Cerebellar nuclear complex (tissue), 1 donor: ENCODE data around the gene NOXA1.
"Not testable (repeated sequence)": the region's sequence is repeated elsewhere in the genome, so short reads cannot be mapped to it uniquely, and the experiment has no call there.

ENCODE experiments used
- DNase-seq, 2 experiments: peaks; one replicate each; lab custom pipeline; 2025; lab: John Stamatoyannopoulos, UW

Gene NOXA1

DNA sequence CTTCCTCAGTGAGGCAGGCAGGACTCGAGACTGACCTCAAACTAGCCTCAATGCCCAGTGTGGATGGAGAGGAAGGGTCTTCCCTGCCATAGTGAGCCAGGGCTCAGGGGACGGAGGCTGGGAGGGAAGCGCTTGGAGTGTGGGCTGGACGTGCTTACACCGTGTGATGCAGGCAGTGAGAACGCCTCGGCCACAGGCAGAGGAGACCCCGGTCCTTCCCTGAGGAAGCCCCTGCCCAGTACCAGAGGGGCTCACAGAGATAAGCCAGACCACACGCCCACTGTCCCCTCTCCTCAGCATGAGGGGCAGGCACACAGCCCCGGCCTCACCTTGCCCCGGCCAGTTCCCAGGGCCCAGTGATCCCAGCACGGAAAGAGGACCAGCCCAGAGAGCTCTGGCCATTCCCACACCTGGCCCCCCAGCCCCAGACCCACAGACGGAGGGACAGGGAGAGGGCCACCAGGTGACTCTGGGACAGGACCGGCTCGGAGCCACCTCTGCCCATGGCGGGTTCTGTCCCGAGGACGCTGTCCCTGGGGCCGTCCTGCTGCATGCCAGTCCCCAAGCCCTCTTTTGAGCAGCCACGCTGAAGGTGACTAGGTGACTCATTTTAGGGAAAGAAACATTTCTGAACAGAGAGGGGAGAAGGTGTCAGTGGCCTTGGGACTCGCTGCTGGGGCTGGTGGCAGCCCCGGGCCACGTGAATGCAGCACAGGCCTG, 42.0 kb downstream of the NOXA1 start:
- DNase-seq: no peak

DNA sequence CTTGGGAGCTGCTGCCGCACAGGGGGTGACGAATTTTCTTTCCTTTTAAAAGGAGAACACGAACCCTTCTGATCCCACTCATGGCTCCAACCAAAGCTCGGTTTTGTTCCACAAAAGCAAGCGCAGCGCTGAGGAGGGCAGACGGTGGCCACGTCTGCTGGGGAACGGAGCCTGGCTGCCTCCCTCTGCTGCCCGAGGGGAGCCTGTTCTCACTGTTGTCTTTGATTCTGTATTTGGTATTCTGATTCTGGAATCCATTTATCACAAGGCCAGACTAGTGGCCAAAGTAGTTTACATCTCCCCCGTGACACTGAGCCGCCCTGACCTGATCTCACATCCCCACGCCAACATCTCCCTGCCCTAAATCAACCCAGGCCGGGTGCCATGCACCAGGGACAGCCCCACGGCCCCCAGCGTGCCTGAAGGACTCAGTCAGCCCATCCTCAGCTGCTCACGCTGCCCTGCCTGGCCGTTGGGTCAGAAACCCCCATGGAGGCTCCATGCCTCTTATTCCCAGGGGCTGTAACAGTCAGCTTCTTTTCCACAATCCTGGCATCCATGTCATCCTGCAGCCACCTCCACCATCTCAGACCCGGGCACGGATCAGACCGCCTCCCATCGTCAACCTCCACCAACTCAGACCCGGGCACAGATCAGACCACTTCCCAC, 42.7 kb downstream of the NOXA1 start:
- DNase-seq: no peak

DNA sequence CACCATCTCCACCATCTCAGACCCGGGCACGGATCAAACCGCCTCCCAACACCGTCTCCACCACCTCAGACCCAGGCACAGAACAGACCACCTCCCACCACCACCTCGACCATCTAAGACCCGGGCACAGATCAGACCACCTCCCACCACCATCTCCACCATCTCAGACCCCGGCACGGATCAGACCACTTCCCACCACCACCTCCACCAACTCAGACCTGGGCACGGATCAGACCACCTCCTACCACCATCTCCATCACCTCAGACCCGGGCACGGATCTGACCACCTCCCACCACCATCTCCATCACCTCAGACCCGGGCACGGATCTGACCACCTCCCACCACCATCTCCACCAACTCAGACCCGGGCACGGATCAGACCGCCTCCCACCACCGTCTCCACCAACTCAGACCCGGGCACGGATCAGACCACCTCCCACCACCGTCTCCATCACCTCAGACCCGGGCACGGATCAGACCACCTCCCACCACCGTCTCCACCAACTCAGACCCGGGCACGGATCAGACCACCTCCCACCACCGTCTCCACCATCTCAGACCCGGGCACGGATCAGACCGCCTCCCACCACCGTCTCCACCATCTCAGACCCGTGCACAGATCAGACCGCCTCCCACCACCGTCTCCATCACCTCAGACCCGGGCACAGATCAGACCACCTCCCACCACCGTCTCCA, 43.3 kb downstream of the NOXA1 start:
- DNase-seq: not testable (repeated sequence)

DNA sequence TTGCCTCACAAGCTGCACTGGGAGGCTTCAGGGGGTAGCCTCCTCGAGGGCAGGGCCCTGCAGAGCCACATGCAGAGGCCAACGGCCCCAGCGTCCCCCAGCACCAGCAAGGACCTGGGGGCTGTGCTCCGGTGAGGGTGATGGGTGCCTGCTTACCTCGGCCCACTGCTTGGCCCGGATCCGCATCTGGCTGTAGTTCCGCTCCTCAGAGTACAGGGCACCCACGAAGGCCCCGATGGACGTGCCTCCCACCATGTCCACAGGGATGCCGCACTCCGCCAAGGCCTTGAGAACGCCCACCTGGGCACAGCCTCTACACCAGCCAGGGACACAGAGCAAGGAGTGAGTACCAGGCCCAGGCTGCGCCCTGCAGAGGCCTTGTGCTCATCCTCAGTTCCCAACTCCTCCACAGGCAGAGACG, 44.0 kb downstream of the NOXA1 start:
- no peak for DNase-seq

DNA sequence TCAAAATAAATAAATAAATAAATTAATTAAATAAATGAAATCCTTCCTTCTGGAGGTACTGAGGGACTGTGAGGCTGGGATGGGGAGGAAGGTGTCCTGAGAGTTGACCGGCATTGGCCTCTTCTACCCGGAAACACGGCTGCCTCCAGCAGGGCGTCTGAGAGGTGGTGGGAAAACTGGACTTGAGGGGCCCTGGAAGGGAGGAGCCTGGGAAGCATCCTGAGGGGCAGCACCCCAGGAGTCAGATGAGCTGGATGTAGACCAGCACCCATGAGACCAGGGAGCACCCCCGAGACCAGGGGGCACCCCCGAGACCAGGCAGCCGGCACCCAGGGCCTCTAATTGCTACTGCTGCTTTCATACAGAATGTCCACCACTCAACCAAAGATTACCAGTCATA, 44.7 kb downstream of the NOXA1 start:
- no peak for DNase-seq

DNA sequence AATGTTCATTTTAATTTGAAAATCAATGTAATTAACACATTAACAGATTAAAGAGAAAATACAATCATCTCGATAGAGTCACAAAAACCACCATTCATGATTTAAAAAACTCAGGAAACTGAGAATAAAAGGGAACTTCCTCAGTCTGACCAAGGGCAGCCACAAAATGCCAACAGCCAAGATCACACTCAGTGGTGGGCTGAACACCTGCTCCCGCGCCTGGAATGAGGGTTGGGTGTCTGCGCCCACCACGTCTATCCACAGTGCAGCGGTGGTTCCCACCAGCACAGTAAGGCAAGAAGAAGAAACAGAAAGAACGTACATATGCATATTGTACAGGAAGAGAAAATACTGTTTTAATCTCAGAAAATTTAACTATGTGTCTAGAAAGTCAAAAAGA, 47.6 kb downstream of the NOXA1 start:
- no peak for DNase-seq

DNA sequence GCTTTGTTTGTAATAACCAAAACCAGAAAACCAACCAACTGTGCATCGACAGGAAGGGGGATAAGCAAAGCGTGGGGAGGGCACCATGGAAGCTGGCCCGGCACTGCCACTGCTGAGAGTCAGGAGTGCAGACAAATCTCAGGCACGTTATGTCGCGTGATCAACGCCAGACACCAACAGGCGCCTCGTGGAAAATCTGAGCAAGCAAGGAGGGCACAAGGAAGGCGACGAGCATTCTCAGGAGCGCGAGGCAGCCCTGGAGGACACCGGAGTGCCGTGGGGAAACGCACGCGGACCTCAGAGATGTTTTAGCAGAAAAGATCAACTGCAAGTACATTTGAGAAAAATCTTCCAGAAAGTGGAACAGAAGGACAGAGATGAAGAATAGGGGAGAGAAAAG, 51.1 kb downstream of the NOXA1 start:
- no peak for DNase-seq

DNA sequence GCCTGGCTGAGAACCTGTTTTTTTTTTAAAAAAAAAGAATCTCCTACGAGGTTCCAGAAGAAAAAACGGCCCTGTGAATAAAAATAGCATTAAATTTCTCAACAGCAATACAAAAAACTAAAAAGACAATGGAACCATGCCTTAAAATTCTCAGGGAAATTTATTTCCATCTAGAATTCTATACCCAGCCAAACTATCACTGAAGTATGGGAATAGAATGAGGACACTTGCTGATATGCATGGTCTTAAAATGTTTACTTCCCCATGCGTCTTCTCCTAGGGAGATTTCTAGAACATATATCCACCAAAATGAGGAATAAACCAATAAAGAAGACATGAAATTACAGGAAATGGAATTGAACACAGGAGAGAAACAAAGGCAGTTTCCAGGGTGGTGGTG, 52.5 kb downstream of the NOXA1 start:
- no peak for DNase-seq

DNA sequence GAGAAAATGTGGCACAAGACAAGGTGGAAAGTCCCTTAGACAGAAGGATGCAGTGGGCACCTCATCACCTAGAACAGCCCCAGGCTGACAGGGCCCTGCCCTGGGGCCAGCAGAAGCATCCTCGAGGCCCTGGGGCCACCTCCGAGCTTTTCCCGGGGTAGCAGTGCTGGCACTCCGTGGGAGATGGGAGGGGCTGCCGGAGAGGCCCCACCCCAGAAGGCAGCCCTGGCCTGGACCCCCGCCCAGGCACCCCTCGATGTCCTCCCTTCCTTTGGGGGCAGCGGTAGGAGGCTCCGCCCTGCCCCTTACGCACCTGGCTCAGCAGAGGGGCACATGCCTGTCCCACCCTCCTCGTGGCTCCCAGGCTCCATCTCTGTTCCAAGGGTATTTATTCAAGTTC, 53.7 kb downstream of the NOXA1 start:
- no peak for DNase-seq

DNA sequence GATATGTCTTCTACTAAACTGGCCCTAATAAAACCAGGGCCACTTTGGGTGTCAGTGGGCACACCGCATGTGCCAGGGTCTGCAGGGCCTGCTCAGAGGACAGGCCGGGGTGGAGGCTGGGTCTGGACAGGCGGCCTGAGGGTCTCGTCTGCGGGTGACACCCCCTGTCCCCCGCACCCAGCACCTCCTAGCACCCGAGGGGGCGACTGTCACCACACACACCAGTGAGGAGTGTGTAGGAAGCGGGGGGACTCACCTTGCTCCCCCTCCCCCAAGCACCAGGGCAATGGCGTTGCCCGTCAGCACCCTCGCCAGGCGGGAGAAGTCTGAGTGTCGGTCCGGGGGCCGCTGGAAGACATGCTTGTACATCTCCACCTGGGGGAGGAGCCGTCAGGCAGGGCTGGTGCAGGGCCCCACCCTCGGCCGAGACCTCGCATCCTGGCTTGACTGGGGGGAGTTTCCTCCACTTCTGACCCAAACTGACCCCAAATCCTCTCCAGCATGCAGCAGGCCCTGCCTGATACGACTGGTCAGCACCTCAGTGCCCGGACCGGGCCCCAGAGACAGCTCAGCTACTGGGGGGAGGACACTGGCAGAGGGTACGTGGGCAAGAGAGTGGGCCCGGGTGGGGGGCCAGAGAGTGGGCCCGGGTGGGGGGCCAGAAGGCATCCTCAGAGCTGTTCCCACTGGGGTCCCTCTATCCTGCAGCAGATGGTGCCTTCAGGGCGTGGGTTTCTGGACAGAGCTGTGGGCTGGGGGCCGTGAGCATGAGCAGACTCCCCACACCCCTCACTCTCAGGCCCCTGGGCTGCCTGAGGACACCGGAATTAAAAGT, 54.8 kb downstream of the NOXA1 start:
- DNase-seq: no peak

DNA sequence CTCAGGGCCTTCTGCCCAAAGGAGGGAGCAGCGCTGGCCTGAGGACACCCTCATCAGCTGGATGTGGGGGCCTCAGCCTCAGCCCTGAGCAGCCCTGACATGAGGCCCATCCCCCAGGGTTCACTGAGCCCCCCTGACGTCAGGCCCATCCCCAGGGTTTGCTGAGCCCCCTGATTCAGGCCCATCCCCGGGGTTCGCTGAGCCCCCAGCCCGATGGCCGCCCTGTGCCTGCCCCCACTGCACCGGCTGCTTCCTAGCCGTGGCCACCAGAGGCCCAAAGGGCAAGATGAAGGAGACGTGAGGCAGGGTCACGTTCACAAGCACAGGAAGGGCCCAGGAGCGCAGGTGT, 55.4 kb downstream of the NOXA1 start:
- no peak for DNase-seq

DNA sequence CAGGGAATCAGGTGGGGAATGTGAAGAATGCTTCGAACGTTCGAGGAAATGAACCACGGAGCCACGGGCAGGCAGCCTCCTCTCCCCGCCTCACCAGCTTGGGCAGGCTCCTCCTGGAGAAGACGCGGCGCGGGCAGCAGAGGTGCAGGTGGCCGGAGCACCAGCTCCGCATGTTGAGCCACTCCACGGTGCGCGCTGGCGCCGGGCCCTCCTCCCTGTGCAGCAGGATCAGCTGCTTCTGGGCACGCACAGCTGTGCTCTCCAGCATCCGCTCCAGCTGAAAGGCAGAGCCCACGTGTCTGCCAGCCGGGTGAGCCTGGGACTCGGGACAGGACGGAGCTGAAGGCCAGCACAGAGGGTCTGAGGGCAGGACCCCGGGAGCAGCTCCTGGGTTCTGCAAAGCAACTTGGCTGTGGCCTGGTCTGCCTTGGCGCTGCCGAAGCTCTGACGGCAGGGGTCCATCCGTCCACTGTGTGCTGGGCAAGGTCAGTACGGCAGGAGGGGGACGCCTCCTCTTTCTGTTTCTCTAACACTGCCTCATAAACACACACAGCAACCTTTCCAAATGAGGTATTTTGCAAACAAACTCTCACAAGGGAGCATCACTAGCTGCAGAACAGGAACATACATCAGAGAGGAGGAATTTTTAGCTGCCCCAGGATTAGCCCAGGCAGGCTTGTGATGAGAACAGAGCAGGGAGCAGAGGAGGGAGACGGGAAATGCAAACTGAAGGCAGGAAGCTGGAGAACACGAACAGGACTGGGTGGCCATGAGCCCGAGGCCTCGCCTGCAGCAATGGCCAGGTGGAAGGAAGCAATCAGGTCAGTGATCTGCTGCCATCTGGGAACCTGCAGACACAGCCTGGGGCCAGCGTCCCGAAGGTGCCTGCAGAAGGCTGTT, 56.0 kb downstream of the NOXA1 start:
- peak; percentile 68 to 87 for DNase-seq

DNA sequence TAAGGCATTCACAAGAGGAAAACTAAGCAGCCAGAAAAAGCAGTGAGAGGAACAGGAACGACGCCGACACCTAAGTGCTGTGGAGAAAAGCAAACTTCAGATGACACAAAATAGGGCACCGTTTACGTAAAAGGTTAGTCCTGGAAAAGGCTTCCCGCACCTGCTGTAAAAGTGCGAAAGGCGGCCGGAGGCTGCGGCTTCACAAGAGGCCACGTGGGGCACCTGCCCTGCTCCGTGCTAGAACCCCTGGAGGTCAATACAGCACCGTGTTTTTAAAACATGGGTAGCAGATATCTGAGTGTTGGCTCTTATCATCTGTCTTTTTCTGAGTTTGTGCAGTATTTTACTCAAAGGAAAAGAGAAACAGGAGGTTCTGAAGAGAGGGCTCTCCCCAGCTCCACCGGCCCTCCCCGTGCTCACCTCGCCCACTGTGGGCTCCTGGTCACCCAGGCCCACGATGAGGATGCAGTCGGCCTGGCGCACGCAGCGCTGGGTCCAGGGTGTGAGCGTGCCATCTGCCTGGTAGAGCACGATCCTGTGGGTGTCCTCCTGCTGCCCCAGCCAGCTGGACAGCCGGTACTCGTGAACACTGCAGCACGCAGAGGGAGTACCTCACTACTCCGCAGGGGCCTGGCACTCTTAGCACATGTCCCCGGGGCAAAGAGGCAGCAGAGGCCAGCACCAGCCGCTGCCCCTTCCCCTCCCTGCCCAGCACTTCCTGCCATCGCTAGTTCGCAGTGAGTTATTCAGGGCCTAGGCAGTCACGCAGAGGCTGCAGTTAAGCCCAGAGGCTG, 56.9 kb downstream of the NOXA1 start:
- DNase-seq: no peak

DNA sequence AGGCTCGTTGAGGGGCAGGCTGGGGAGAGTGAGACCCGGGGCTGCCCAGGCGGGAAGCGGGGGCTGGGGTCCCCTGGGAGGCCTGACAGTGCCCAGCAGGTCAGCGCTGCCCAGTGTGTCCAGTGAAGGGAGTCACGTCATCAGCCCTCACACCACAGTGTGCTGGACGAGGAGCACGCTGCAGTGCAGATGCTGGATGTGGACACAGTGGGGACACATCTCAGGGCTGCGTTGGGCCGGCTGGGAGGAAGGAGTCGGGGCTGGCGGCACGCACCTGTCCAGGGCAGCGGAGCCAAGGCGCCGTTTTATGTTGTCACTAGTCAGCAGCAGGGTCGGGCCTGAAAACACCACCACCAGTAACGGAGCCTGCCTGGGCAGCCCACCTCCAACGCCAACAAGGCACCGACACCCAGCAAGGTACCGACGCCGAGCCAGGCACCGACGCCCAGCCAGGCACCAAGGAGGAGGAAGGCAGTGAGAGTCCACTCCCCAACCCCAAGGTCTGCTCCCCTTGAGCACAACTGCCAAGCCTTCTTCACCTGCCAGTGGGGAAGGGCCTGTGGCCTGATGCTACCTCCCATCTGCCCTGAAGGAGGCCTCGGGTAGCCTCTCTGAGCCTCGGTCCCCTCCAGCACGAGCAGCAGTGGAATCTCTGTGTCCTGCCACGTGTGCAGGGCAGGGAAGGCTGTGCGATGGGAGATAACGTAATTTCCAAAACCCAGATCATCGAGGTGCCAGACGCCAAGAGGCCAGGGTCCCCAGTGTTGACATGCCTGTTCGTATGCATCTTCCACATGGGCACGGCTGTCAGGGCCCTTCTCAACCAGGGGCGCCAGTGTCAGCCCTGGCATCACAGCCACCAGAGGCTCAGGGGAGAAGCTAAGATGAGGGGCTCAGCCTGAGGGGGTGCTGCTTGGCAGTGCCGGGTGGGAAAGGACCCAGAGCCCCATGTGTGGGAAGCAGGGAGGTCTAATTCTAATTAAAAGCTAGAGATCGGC, 57.8 kb downstream of the NOXA1 start:
- no peak for DNase-seq

DNA sequence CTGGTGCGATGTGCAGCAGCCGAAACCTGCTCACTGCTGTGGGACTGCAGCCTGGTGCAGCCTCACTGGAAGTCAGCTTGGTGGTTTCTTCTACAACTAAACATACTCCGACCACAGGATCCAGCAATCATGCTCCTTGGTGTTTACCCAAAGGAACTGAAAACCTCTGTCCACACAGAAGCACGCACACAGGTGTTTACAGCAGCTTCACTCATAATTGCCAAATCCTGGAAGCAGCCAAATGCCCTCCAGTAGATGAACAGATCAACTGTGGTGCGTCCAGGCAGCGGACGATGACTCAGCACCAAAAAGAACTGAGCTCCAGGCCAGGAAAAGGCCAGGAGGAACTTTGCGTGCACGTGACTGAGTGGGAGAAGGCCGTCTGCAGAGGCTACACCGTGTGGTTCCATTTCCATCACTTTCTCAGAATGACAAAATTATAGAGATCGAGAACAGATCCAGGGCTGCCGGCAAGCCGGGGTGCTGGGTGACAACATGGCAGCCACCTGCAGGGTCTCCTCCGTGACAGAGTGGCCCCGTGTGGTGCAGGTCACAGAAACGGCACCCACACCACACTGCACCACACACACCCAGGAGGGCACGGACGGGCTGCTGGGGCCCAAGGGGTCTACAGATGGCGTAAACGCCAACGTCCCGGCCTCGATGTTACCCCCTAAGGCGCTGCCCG, 59.0 kb downstream of the NOXA1 start:
- DNase-seq: no peak
